ENCODE data around the gene HPCAL1.
"Not testable (repeated sequence)": the region's sequence is repeated elsewhere in the genome, so short reads cannot be mapped to it uniquely, and the experiment has no call there.

The HPCAL1 gene

GRCh38 chr2:10288606-10289005, 14.1 kb upstream of the HPCAL1 start:
- Histone ChIP-seq H3K36me3 (ENCODE audit: control insufficient read depth in 1 of 2, insufficient read depth in 2 of 2, low read length in 2 of 2) (no peaks in the 10 kb centered on the region), H3K9me3 (ENCODE audit: control insufficient read depth in 1 of 2, low read length in 2 of 2) (peaks cover 0 to 3% of the 10 kb centered on the region in 2 donors), H3K4me3 (ENCODE audit: low read depth in 1 of 2, low read length in 2 of 2) (no peak overlapping the region)

DNA sequence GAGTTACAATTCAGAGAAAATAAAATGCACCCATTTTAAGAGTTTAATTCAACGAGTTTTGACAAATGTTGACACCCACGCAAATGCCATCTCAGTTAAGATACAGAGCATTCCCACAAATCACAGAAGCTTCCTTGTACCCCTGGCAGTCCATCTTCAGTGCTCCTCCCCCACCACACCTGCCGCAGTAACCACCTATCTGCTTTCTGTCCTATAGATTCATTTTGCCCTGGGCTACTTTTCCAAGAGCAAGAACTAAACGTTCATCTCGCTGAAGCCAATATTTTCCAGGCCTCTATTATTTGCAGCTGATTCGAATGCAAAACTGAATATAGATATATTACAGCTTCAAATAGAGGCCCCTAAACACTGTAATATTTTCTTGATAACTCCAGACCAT, 13.4 kb upstream of the HPCAL1 start:
- peaks cover 0 to 4% of the 10 kb centered on the region in 2 donors for H3K9me3 ChIP-seq (ENCODE audit: control insufficient read depth in 1 of 2, low read length in 2 of 2)
- peaks cover 5 to 24% of the 10 kb centered on the region in 2 donors for H3K4me1 ChIP-seq (ENCODE audit: control insufficient read depth in 1 of 2, insufficient read depth in 2 of 2, low read length in 2 of 2)
- no peak overlapping the region for H3K4me3 ChIP-seq (ENCODE audit: low read depth in 1 of 2, low read length in 2 of 2)
- H3K27me3 ChIP-seq (ENCODE audit: low read depth, low read length) = no peaks in the 10 kb centered on the region
- H3K27ac ChIP-seq (ENCODE audit: low read length) = no peak overlapping the region
- no peaks in the 10 kb centered on the region for H3K36me3 ChIP-seq (ENCODE audit: control insufficient read depth in 1 of 2, insufficient read depth in 2 of 2, low read length in 2 of 2)

More at GRCh38 chr2:10288606-10289005, 14.1 kb upstream of the HPCAL1 start:
- no peaks in the 10 kb centered on the region for H3K27me3 ChIP-seq (ENCODE audit: low read depth, low read length)
- H3K4me1 ChIP-seq (ENCODE audit: control insufficient read depth in 1 of 2, insufficient read depth in 2 of 2, low read length in 2 of 2) = peaks cover 5 to 24% of the 10 kb centered on the region in 2 donors
- no peak overlapping the region for H3K27ac ChIP-seq (ENCODE audit: low read length)

DNA sequence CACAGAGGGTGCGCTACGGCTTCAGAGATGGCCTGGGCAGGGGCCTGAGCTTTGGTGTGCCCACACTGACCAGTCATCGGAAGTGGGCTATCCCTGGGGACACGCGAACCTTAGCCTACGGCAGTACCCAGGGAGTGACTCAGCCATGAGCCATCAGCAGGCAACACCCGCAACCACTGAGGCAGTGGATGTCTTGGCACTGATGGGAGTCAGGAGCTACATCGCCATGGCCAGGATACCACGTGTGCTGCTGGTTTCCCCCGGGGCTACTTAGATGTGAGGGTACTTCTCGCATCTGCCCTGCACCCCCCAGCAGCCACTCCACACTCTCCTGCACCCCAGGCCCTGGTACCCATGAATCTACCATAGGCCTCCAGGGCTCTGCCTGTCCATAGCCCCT, 12.8 kb upstream of the HPCAL1 start:
- Histone ChIP-seq H3K4me3 (ENCODE audit: low read depth in 1 of 2, low read length in 2 of 2) (no peak overlapping the region), H3K9me3 (ENCODE audit: control insufficient read depth in 1 of 2, low read length in 2 of 2) (peaks cover 0 to 4% of the 10 kb centered on the region in 2 donors), H3K27me3 (ENCODE audit: low read depth, low read length) (no peaks in the 10 kb centered on the region), H3K27ac (ENCODE audit: low read length) (no peak overlapping the region), H3K36me3 (ENCODE audit: control insufficient read depth in 1 of 2, insufficient read depth in 2 of 2, low read length in 2 of 2) (no peaks in the 10 kb centered on the region), H3K4me1 (ENCODE audit: control insufficient read depth in 1 of 2, insufficient read depth in 2 of 2, low read length in 2 of 2) (peaks cover 3 to 21% of the 10 kb centered on the region in 2 donors)

- not testable (repeated sequence) for H3K4me1 ChIP-seq (ENCODE audit: control insufficient read depth in 1 of 2, insufficient read depth in 2 of 2, low read length in 2 of 2); H3K9me3 ChIP-seq (ENCODE audit: control insufficient read depth in 1 of 2, low read length in 2 of 2); H3K27me3 ChIP-seq (ENCODE audit: low read depth, low read length); H3K36me3 ChIP-seq (ENCODE audit: control insufficient read depth in 1 of 2, insufficient read depth in 2 of 2, low read length in 2 of 2); H3K4me3 ChIP-seq (ENCODE audit: low read depth in 1 of 2, low read length in 2 of 2); H3K27ac ChIP-seq (ENCODE audit: low read length)
Measured at GRCh38 chr2:10291376-10291775, 11.3 kb upstream of the HPCAL1 start.

DNA sequence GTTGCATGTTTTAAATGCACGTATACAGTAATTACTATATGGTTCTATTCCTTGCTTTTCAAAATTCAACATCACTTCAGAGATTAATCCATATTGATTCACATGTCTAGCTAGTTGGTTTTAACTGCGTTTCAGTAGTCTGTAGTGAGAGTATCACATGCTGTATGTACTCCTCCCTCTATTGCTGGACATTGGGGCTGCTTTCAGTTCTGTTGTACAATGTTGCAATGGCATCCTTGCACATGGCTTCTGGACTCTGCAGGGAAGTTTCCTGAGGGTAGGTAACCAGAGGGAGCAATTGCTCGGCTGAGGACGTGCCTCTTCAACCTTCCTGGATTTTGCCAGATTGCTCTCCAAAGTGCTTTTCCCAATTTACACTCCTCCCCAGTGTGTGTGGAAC, 10.7 kb upstream of the HPCAL1 start:
- Histone ChIP-seq H3K4me1 (ENCODE audit: control insufficient read depth in 1 of 2, insufficient read depth in 2 of 2, low read length in 2 of 2) (no peaks in the 10 kb centered on the region), H3K36me3 (ENCODE audit: control insufficient read depth in 1 of 2, insufficient read depth in 2 of 2, low read length in 2 of 2) (no peaks in the 10 kb centered on the region), H3K9me3 (ENCODE audit: control insufficient read depth in 1 of 2, low read length in 2 of 2) (peaks cover 0 to 4% of the 10 kb centered on the region in 2 donors), H3K4me3 (ENCODE audit: low read depth in 1 of 2, low read length in 2 of 2) (no peak overlapping the region), H3K27ac (ENCODE audit: low read length) (no peak overlapping the region), H3K27me3 (ENCODE audit: low read depth, low read length) (no peaks in the 10 kb centered on the region)

- Histone ChIP-seq H3K9me3 (ENCODE audit: control insufficient read depth in 1 of 2, low read length in 2 of 2) (peaks cover 0 to 4% of the 10 kb centered on the region in 2 donors), H3K27me3 (ENCODE audit: low read depth, low read length) (no peaks in the 10 kb centered on the region), H3K27ac (ENCODE audit: low read length) (no peak overlapping the region), H3K4me1 (ENCODE audit: control insufficient read depth in 1 of 2, insufficient read depth in 2 of 2, low read length in 2 of 2) (no peaks in the 10 kb centered on the region), H3K36me3 (ENCODE audit: control insufficient read depth in 1 of 2, insufficient read depth in 2 of 2, low read length in 2 of 2) (no peaks in the 10 kb centered on the region), H3K4me3 (ENCODE audit: low read depth in 1 of 2, low read length in 2 of 2) (no peak overlapping the region)
Measured at GRCh38 chr2:10293603-10294002, 9.1 kb upstream of the HPCAL1 start.

GRCh38 chr2:10294077-10294476, 8.6 kb upstream of the HPCAL1 start:
- H3K4me3 ChIP-seq (ENCODE audit: low read depth in 1 of 2, low read length in 2 of 2) = no peak overlapping the region
- H3K36me3 ChIP-seq (ENCODE audit: control insufficient read depth in 1 of 2, insufficient read depth in 2 of 2, low read length in 2 of 2) = no peaks in the 10 kb centered on the region
- peaks cover 0 to 4% of the 10 kb centered on the region in 2 donors for H3K9me3 ChIP-seq (ENCODE audit: control insufficient read depth in 1 of 2, low read length in 2 of 2)
- H3K27me3 ChIP-seq (ENCODE audit: low read depth, low read length) = no peaks in the 10 kb centered on the region
- H3K4me1 ChIP-seq (ENCODE audit: control insufficient read depth in 1 of 2, insufficient read depth in 2 of 2, low read length in 2 of 2) = no peaks in the 10 kb centered on the region
- H3K27ac ChIP-seq (ENCODE audit: low read length) = no peak overlapping the region

DNA sequence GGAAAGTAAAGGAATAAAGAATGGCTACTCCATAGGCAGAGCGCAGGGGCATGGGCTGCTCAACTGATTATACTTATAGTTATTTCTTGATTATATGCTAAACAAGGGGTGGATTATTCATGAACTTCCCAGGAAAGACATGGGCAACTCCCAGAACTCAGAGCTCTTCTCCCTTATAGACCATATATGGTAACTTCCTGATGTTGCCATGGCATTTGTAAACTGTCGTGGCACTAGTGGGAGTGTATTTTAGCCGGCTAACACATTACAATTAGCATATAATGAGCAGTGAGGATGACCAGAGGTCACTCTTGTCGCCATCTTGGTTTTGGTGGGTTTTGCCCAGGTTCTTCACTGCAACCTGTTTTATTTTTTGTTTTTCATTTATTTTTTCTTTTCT, 7.1 kb upstream of the HPCAL1 start:
- not testable (repeated sequence) for H3K9me3 ChIP-seq (ENCODE audit: control insufficient read depth in 1 of 2, low read length in 2 of 2); H3K27ac ChIP-seq (ENCODE audit: low read length); H3K27me3 ChIP-seq (ENCODE audit: low read depth, low read length); H3K36me3 ChIP-seq (ENCODE audit: control insufficient read depth in 1 of 2, insufficient read depth in 2 of 2, low read length in 2 of 2); H3K4me3 ChIP-seq (ENCODE audit: low read depth in 1 of 2, low read length in 2 of 2); H3K4me1 ChIP-seq (ENCODE audit: control insufficient read depth in 1 of 2, insufficient read depth in 2 of 2, low read length in 2 of 2)

GRCh38 chr2:10296142-10296541, 6.6 kb upstream of the HPCAL1 start:
- no peak overlapping the region for H3K4me3 ChIP-seq (ENCODE audit: low read depth in 1 of 2, low read length in 2 of 2)
- peaks cover 0 to 4% of the 10 kb centered on the region in 2 donors for H3K9me3 ChIP-seq (ENCODE audit: control insufficient read depth in 1 of 2, low read length in 2 of 2)
- H3K27ac ChIP-seq (ENCODE audit: low read length) = no peak overlapping the region
- H3K36me3 ChIP-seq (ENCODE audit: control insufficient read depth in 1 of 2, insufficient read depth in 2 of 2, low read length in 2 of 2) = no peaks in the 10 kb centered on the region
- no peaks in the 10 kb centered on the region for H3K4me1 ChIP-seq (ENCODE audit: control insufficient read depth in 1 of 2, insufficient read depth in 2 of 2, low read length in 2 of 2)
- no peaks in the 10 kb centered on the region for H3K27me3 ChIP-seq (ENCODE audit: low read depth, low read length)

DNA sequence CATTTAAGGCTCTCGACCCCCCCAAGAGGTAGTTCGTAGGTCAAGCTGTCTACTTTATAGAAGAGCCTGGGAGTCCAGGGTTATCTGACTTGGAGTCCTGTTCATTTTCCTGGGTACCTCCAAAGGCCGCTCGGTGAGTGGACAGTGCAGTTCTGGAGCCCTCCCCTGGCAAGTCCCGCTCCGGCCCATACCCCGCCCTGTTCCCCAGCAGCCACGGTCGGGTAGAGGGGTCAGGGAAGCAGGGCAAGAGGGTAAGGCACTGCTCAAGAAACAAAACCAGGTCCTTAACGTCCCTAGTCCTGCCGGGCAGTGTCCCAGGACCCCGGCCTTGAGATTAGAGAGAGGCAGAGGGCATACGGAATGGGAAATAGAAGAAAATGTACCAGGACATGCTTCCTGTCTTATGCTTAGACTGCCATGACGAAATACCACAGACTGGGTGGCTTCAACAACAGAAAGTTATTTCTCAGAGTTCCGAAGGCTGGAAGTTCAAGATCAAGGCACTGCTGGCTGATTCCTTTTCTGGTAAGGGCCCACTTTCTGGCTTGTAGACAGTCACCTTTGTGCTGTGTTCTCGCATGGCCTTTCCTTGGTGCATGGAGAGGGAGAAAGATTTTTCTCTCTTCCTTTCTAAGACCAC, 5.4 kb upstream of the HPCAL1 start:
- H3K9me3 ChIP-seq (ENCODE audit: control insufficient read depth in 1 of 2, low read length in 2 of 2) = peaks cover 0 to 4% of the 10 kb centered on the region in 2 donors
- H3K4me1 ChIP-seq (ENCODE audit: control insufficient read depth in 1 of 2, insufficient read depth in 2 of 2, low read length in 2 of 2) = no peaks in the 10 kb centered on the region
- no peaks in the 10 kb centered on the region for H3K36me3 ChIP-seq (ENCODE audit: control insufficient read depth in 1 of 2, insufficient read depth in 2 of 2, low read length in 2 of 2)
- H3K27ac ChIP-seq (ENCODE audit: low read length) = no peak overlapping the region
- H3K27me3 ChIP-seq (ENCODE audit: low read depth, low read length) = no peaks in the 10 kb centered on the region
- no peak overlapping the region for H3K4me3 ChIP-seq (ENCODE audit: low read depth in 1 of 2, low read length in 2 of 2)

DNA sequence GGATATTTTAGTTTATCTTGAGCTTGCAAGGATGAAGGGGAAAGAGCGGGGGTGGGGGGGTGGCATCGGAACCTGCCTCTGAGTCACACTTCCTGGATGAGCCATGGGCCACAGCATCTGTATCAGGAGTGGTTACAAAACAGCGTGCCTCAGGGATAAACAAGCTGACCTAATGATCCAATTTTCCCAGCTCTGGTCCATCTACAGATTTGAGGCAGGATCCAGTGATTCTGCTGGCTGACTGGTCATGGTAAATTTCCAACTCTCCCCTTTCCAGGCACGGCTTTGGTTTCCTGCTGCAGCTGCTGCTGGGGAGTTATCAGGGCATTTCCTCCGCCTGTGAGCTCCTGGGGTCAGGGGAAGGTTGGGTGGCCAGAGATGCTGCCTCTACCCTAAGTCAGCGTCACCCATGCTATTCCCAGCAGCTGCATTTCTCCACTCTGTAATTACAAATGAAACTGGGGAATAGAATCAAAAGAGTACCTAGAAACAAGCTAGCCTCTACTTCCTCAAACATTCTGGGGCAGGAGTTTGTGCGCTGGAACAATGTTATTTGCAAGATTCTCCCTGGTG, 4.7 kb upstream of the HPCAL1 start:
- peak overlapping the region; percentile 43 for H3K27ac ChIP-seq (ENCODE audit: low read length)
- peaks cover 0 to 4% of the 10 kb centered on the region in 2 donors for H3K9me3 ChIP-seq (ENCODE audit: control insufficient read depth in 1 of 2, low read length in 2 of 2)
- H3K27me3 ChIP-seq (ENCODE audit: low read depth, low read length) = no peaks in the 10 kb centered on the region
- H3K4me3 ChIP-seq (ENCODE audit: low read depth in 1 of 2, low read length in 2 of 2) = no peak overlapping the region
- no peaks in the 10 kb centered on the region for H3K4me1 ChIP-seq (ENCODE audit: control insufficient read depth in 1 of 2, insufficient read depth in 2 of 2, low read length in 2 of 2)
- H3K36me3 ChIP-seq (ENCODE audit: control insufficient read depth in 1 of 2, insufficient read depth in 2 of 2, low read length in 2 of 2) = no peaks in the 10 kb centered on the region

- not testable (repeated sequence) for H3K4me3 ChIP-seq (ENCODE audit: low read depth in 1 of 2, low read length in 2 of 2); H3K36me3 ChIP-seq (ENCODE audit: control insufficient read depth in 1 of 2, insufficient read depth in 2 of 2, low read length in 2 of 2); H3K9me3 ChIP-seq (ENCODE audit: control insufficient read depth in 1 of 2, low read length in 2 of 2); H3K27ac ChIP-seq (ENCODE audit: low read length); H3K27me3 ChIP-seq (ENCODE audit: low read depth, low read length); H3K4me1 ChIP-seq (ENCODE audit: control insufficient read depth in 1 of 2, insufficient read depth in 2 of 2, low read length in 2 of 2)
Measured at GRCh38 chr2:10298777-10299176, 3.9 kb upstream of the HPCAL1 start.
